Measurements from ENCODE around the gene CEMIP2. TPM values are rescaled to one million over a fixed set of nuclear protein-coding genes. Genes with fewer than 3 reads are reported as not detected.

The CEMIP2 gene
- total and polyA plus RNA-seq, 8 donors: 12.4 to 218 (median 59.8) TPM

DNA sequence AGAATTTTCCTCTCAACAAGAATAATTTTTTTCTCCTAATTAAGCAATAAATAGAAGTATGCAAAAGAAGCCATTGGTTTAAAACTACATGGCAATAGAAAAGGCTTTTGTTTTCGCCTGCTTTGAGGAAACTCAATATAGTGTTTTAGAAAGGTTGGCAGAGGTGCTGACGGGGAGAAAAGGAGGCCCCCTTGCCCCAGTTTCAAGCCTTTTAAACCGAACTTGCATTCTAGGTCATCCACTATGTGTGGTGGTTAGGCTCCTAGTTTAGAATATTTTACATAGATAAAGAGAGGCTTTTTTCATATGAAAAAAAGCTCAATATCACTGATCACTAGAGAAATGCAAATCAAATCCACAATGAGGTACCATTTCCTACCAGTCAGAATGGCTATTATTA, 33.5 kb upstream of the CEMIP2 start:
- no peaks in the 10 kb centered on the region for H3K36me3 ChIP-seq
- peaks cover 0 to 5% (median 2%) of the 10 kb centered on the region in 4 donors for H3K4me1 ChIP-seq
- no peak overlapping the region for H3K4me3 ChIP-seq
- DNase-seq: no peak
- no peaks in the 10 kb centered on the region for H3K27me3 ChIP-seq
- no peaks in the 10 kb centered on the region for H3K9me3 ChIP-seq
- 85 to 92% (median 90%) methylated on average over 3 of the region's 3 CpGs for WGBS, 5 donors
- intact Hi-C loops (cut with DNase I; ENCODE audit: low total_unique reads): loop anchor here (10.0 kb wide), 1 partner anchor 173 kb away; no protein-coding TSS in a partner anchor
- no peak overlapping the region for H3K27ac ChIP-seq
- no peak for TF ChIP-seq POLR2A (IDR thresholded peaks at IDR 0.05)
- TF ChIP-seq CTCF (IDR thresholded peaks at IDR 0.05): no peak
- TF ChIP-seq EP300 (IDR thresholded peaks at IDR 0.05): no peak
- no peak for TF ChIP-seq POLR2AphosphoS5 (IDR thresholded peaks at IDR 0.05)

DNA sequence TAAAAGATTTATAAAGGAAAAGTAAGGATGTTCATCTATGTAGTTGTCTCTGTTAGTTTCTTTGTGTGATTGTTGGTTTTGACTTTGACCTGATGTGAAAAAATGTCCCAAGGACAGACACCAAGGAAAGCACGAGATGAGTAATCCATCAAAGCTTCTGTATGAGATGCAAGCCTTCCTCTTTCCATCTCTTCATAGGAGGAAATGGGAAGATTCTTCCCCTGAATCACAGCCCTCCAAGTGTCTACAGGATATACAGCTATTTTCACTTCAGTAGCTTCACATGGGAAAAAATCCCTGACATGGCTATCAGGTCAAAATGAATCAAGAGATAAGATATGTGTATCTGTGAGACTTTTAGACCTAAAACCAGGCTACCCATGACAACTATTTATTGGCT, 29.0 kb upstream of the CEMIP2 start:
- no peaks in the 10 kb centered on the region for H3K27me3 ChIP-seq
- H3K9me3 ChIP-seq: no peaks in the 10 kb centered on the region
- intact Hi-C loops (cut with DNase I; ENCODE audit: low total_unique reads): no loop called here
- no peak overlapping the region for H3K4me3 ChIP-seq
- TF ChIP-seq CTCF (IDR thresholded peaks at IDR 0.05): no peak
- no peak for TF ChIP-seq EP300 (IDR thresholded peaks at IDR 0.05)
- TF ChIP-seq POLR2AphosphoS5 (IDR thresholded peaks at IDR 0.05): no peak
- no peak for TF ChIP-seq POLR2A (IDR thresholded peaks at IDR 0.05)
- no peak overlapping the region for H3K27ac ChIP-seq
- H3K4me1 ChIP-seq: peaks cover 0 to 12% (median 3%) of the 10 kb centered on the region in 4 donors
- 73 to 90% (median 87%) methylated on average over 1 of the region's 1 CpG for WGBS, 5 donors
- no peaks in the 10 kb centered on the region for H3K36me3 ChIP-seq
- no peak for DNase-seq

DNA sequence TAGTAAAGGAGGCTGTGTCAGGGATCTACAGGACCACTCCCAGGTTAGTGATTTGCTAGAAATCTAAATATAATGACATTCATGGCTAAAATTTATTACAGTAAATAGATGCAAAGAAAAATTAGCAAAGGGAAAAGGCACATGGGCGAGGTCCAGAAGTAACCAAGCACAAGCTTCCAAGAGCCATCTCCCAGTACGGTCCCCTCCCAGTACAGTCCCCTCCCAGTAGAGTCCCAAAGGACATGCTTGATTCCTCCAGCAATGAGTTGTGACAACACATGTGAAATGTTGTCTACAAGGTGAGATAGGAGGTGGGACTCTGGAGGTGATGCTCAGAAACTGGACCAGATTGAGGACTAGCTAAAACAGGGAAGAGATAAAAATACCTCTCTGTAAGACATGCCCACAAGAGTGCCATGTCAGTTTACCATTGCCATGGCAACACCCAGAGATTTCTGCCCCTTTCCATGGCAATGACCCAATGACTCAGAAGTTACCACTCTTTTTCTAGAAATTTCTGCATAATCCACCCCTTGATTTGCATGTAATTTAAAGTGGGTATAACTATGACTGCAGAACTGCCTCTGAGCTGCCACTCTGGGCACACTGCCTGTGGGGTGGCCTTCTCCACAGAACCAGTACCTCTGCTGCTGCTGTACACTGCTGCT, 27.9 kb upstream of the CEMIP2 start:
- Histone ChIP-seq H3K4me1 (peaks cover 0 to 12% (median 3%) of the 10 kb centered on the region in 4 donors), H3K27ac (peak overlapping the region in 1 of 5 donors; percentile 39), H3K9me3 (no peaks in the 10 kb centered on the region), H3K4me3 (no peak overlapping the region), H3K36me3 (no peaks in the 10 kb centered on the region), H3K27me3 (no peaks in the 10 kb centered on the region)
- TF ChIP-seq CTCF (IDR thresholded peaks at IDR 0.05): no peak
- TF ChIP-seq EP300 (IDR thresholded peaks at IDR 0.05): no peak
- no peak for TF ChIP-seq POLR2A (IDR thresholded peaks at IDR 0.05)
- TF ChIP-seq POLR2AphosphoS5 (IDR thresholded peaks at IDR 0.05): no peak
- 80 to 98% (median 94%) methylated on average over 2 of the region's 2 CpGs for WGBS, 5 donors
- intact Hi-C loops (cut with DNase I; ENCODE audit: low total_unique reads): no loop called here
- no peak for DNase-seq

GRCh38 chr9:71795097-71795813, 26.9 kb upstream of the CEMIP2 start:
- WGBS, 5 donors: 74 to 85% (median 79%) methylated on average over 7 of the region's 7 CpGs
- no peak for TF ChIP-seq POLR2AphosphoS5 (IDR thresholded peaks at IDR 0.05)
- no peak for TF ChIP-seq POLR2A (IDR thresholded peaks at IDR 0.05)
- no peak for TF ChIP-seq EP300 (IDR thresholded peaks at IDR 0.05)
- no peak for TF ChIP-seq CTCF (IDR thresholded peaks at IDR 0.05)
- intact Hi-C loops (cut with DNase I; ENCODE audit: low total_unique reads): no loop called here

More at GRCh38 chr9:71795097-71795813, 26.9 kb upstream of the CEMIP2 start:
- H3K27me3 ChIP-seq: no peaks in the 10 kb centered on the region
- H3K4me3 ChIP-seq: no peak overlapping the region
- peak overlapping the region in 4 of 5 donors; percentile 7 to 47 (median 24) for H3K27ac ChIP-seq
- H3K36me3 ChIP-seq: no peaks in the 10 kb centered on the region
- H3K4me1 ChIP-seq: peaks cover 0 to 12% (median 3%) of the 10 kb centered on the region in 4 donors
- no peaks in the 10 kb centered on the region for H3K9me3 ChIP-seq
- DNase-seq: peak in 1 of 2 donors; percentile 38
